HepG2 (cell line): ENCODE results near the gene CDO1. TPM values are rescaled to one million over a fixed set of nuclear protein-coding genes. Genes with fewer than 3 reads are reported as not detected.

Experiments
- AGO1 ChIP-seq: fragments of 200-400 bp; formaldehyde crosslinking; IDR thresholded peaks from 2 replicates; pipeline ENCODE4 v1.6.1; 2017; ENCODE audit warnings: mild to moderate bottlenecking, low read depth, low read length, moderate library complexity; ENCODE audit not compliant: poor library complexity, severe bottlenecking
- BRCA1 ChIP-seq: sonication (generic); formaldehyde crosslinking; IDR thresholded peaks from 2 replicates; pipeline ENCODE4 v1.4.0; 2020; ENCODE audit warnings: missing genetic modification reagents
- BRD4 ChIP-seq: sonication (generic); formaldehyde crosslinking; IDR thresholded peaks from 2 replicates; pipeline ENCODE4 v1.4.0; 2020; ENCODE audit warnings: missing genetic modification reagents
- FOXJ3 ChIP-seq: sonication (generic); formaldehyde crosslinking; IDR thresholded peaks from 2 replicates; pipeline ENCODE4 v1.4.0; 2020; ENCODE audit warnings: missing genetic modification reagents, mild to moderate bottlenecking, borderline replicate concordance
- GABPA ChIP-seq, 2 experiments: IDR thresholded peaks; 2 replicates each; pipeline ENCODE4 v1.6.1; 2011 to 2016; ENCODE audit warnings: low read depth in 2 of 2, low read length in 1 of 2, missing biosample characterization in 1 of 2, missing genetic modification characterization in 1 of 2
- MBNL3 ChIP-seq: fragments of 250-450 bp; sonication (Bioruptor Pico); conservative IDR thresholded peaks from 2 replicates; pipeline ENCODE4 v1.8.0; 2022; ENCODE audit warnings: mild to moderate bottlenecking, inconsistent platforms
- MIER2 ChIP-seq: IDR thresholded peaks from 2 replicates; pipeline ENCODE4 v1.6.1; 2016; ENCODE audit warnings: missing biosample characterization, missing genetic modification reagents
- PCBP2 ChIP-seq: fragments of 200-400 bp; formaldehyde crosslinking; optimal IDR thresholded peaks from 2 replicates; pipeline ENCODE3; 2018; ENCODE audit warnings: low read length, low read depth; ENCODE audit not compliant: poor library complexity, severe bottlenecking
- SCMH1 ChIP-seq: sonication (generic); formaldehyde crosslinking; IDR thresholded peaks from 2 replicates; pipeline ENCODE4 v1.9.0; 2021; ENCODE audit warnings: missing genetic modification reagents, mild to moderate bottlenecking, borderline replicate concordance
- TCF7L2 ChIP-seq: IDR thresholded peaks from 2 replicates; pipeline ENCODE4 v1.6.1; 2011; ENCODE audit warnings: mild to moderate bottlenecking, low read depth, low read length, moderate library complexity
- TFE3 ChIP-seq: IDR thresholded peaks from 2 replicates; pipeline ENCODE4 v1.6.1; 2016
- ZBTB34 ChIP-seq: sonication (generic); formaldehyde crosslinking; IDR thresholded peaks from 2 replicates; pipeline ENCODE4 v1.8.0; 2022; ENCODE audit warnings: mild to moderate bottlenecking, missing genetic modification reagents
- ZFP36 ChIP-seq: fragments of 150-350 bp; IDR thresholded peaks from 2 replicates; pipeline ENCODE4 v1.6.1; 2018; ENCODE audit warnings: borderline replicate concordance, low read length, low read depth; ENCODE audit not compliant: partially characterized antibody
- ZFP36L2 ChIP-seq: sonication (generic); formaldehyde crosslinking; IDR thresholded peaks from 2 replicates; pipeline ENCODE4 v1.4.0; 2020; ENCODE audit warnings: missing genetic modification reagents
- ZNF10 ChIP-seq: sonication (generic); formaldehyde crosslinking; IDR thresholded peaks from 2 replicates; pipeline ENCODE4 v1.4.0; 2020; ENCODE audit warnings: mild to moderate bottlenecking, low read depth, missing genetic modification reagents, borderline replicate concordance
- ZNF430 ChIP-seq: sonication (generic); formaldehyde crosslinking; IDR thresholded peaks from 2 replicates; pipeline ENCODE4 v1.9.0; 2021; ENCODE audit warnings: mild to moderate bottlenecking, missing genetic modification reagents
- ZNF441 ChIP-seq: sonication (generic); formaldehyde crosslinking; IDR thresholded peaks from 2 replicates; pipeline ENCODE4 v1.7.0; 2021; ENCODE audit warnings: missing genetic modification reagents, borderline replicate concordance
- ZNF446 ChIP-seq: sonication (generic); formaldehyde crosslinking; IDR thresholded peaks from 2 replicates; pipeline ENCODE4 v1.5.0; 2020; ENCODE audit warnings: mild to moderate bottlenecking, missing genetic modification reagents
- ZNF556 ChIP-seq: sonication (generic); formaldehyde crosslinking; IDR thresholded peaks from 2 replicates; pipeline ENCODE4 v1.4.0; 2020; ENCODE audit warnings: mild to moderate bottlenecking, missing genetic modification reagents, borderline replicate concordance
- ZNF891 ChIP-seq: sonication (generic); formaldehyde crosslinking; IDR thresholded peaks from 2 replicates; pipeline ENCODE4 v1.5.0; 2020; ENCODE audit warnings: mild to moderate bottlenecking, missing genetic modification reagents
- ZSCAN31 ChIP-seq: sonication (generic); formaldehyde crosslinking; IDR thresholded peaks from 2 replicates; pipeline ENCODE4 v1.5.0; 2020; ENCODE audit warnings: low read depth, mild to moderate bottlenecking, missing genetic modification reagents
- polyA plus RNA-seq, 8 experiments: library from polyadenylated mRNA; depleted of rRNA in 3 of 8; stranded (reverse) in 7 of 8; unstranded in 1 of 8; fragments of >200 nt; fragmentation: Illumina TruSeq in 4 of 8; extraction: Trizol in 4 of 8; gene quantifications; 2 replicates each; pipeline versions ENCODE4 v1.2.1 to v1.2.3, GENCODE V29; 2011 to 2016; ENCODE audit warnings: low read depth in 4 of 8, missing spikeins in 1 of 8, mixed read lengths in 1 of 8; ENCODE audit not compliant: insufficient read depth in 1 of 8
- total RNA-seq, 5 experiments: library from RNA; depleted of rRNA; stranded (reverse); fragments of >200 nt; fragmentation: Illumina TruSeq; extraction: Trizol; gene quantifications; 2 replicates each; pipeline ENCODE4 v1.2.3, GENCODE V29; 2016; ENCODE audit warnings: low read depth in 1 of 5
- TF ChIP-seq, protein P1 (sequence below): sonication (generic); formaldehyde crosslinking; IDR thresholded peaks from 2 replicates; pipeline ENCODE4 v1.5.0; 2020; ENCODE audit warnings: missing genetic modification reagents, mild to moderate bottlenecking, borderline replicate concordance
- TF ChIP-seq, protein P2 (sequence below): sonication (generic); formaldehyde crosslinking; IDR thresholded peaks from 2 replicates; pipeline ENCODE4 v1.8.0; 2022; ENCODE audit warnings: mild to moderate bottlenecking, missing genetic modification reagents, moderate library complexity
- TF ChIP-seq, protein P3 (sequence below): sonication (generic); formaldehyde crosslinking; IDR thresholded peaks from 2 replicates; pipeline ENCODE4 v1.8.1; 2023; ENCODE audit warnings: mild to moderate bottlenecking, missing genetic modification reagents

CDO1 gene
- total and polyA plus RNA-seq, 2 of the 13 experiments (the other 11 are each of a cell fraction or from before 2014, with no cell fraction given): 3.2 to 4.4 TPM

- TF ChIP-seq TFE3 (peak; percentile 91), ZBTB34 (CRISPR knock-in tag) (0 out of 2 replicates have a peak, but pooled peaks have one; percentile 49), SCMH1 (no peak), ZNF556 (CRISPR knock-in tag) (peak; percentile 17; the same call in 1 of the 2 replicates), ZNF441 (CRISPR knock-in tag) (peak; percentile 94), ZNF891 (CRISPR knock-in tag) (no peak; the same call in 1 of the 2 replicates), ZNF430 (peak; percentile 93), BRCA1 (CRISPR knock-in tag) (no peak), TCF7L2 (no peak), MIER2 (CRISPR knock-in tag) (peak; percentile 70; the same call in 1 of the 2 replicates), ZFP36 (no peak), AGO1 (no peak), PCBP2 (no peak), GABPA (IDR thresholded peaks at IDR 0.05; ENCODE audit: low read depth, low read length) (peak; percentile 58; the same call in 1 of the 2 replicates), GABPA (CRISPR knock-in tag; IDR thresholded peaks at IDR 0.05; ENCODE audit: low read depth) (peak; percentile 91), ZNF446 (CRISPR knock-in tag) (no peak), MBNL3 (CRISPR knock-in tag) (no peak), BRD4 (CRISPR knock-in tag) (peak; percentile 49; the same call in 1 of the 2 replicates), ZSCAN31 (CRISPR knock-in tag) (peak; percentile 94), FOXJ3 (CRISPR knock-in tag) (peak; percentile 46; the same call in 1 of the 2 replicates), ZFP36L2 (CRISPR knock-in tag) (peak; percentile 82; the same call in 1 of the 2 replicates), ZNF10 (no peak)
- TF ChIP-seq, protein P1, sequence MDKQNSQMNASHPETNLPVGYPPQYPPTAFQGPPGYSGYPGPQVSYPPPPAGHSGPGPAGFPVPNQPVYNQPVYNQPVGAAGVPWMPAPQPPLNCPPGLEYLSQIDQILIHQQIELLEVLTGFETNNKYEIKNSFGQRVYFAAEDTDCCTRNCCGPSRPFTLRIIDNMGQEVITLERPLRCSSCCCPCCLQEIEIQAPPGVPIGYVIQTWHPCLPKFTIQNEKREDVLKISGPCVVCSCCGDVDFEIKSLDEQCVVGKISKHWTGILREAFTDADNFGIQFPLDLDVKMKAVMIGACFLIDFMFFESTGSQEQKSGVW: no peak
- TF ChIP-seq, protein P2, sequence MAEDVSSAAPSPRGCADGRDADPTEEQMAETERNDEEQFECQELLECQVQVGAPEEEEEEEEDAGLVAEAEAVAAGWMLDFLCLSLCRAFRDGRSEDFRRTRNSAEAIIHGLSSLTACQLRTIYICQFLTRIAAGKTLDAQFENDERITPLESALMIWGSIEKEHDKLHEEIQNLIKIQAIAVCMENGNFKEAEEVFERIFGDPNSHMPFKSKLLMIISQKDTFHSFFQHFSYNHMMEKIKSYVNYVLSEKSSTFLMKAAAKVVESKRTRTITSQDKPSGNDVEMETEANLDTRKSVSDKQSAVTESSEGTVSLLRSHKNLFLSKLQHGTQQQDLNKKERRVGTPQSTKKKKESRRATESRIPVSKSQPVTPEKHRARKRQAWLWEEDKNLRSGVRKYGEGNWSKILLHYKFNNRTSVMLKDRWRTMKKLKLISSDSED (CRISPR knock-in tag): no peak
- TF ChIP-seq, protein P3, sequence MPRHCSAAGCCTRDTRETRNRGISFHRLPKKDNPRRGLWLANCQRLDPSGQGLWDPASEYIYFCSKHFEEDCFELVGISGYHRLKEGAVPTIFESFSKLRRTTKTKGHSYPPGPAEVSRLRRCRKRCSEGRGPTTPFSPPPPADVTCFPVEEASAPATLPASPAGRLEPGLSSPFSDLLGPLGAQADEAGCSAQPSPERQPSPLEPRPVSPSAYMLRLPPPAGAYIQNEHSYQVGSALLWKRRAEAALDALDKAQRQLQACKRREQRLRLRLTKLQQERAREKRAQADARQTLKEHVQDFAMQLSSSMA: peak; percentile 64; the same call in 1 of the 2 replicates
Measured at GRCh38 chr5:115841382-115842088, 25.1 kb upstream of the CDO1 start, which contains the start of the genes AP3S1 and ATG12 (continued).
